ENCODE data around the gene ZSCAN5B.
A peak's percentile ranks its signal among the peaks of the same experiment; 100 is the strongest.
"Not testable (repeated sequence)": the region's sequence is repeated elsewhere in the genome, so short reads cannot be mapped to it uniquely, and the experiment has no call there.

ZSCAN5B gene

DNA sequence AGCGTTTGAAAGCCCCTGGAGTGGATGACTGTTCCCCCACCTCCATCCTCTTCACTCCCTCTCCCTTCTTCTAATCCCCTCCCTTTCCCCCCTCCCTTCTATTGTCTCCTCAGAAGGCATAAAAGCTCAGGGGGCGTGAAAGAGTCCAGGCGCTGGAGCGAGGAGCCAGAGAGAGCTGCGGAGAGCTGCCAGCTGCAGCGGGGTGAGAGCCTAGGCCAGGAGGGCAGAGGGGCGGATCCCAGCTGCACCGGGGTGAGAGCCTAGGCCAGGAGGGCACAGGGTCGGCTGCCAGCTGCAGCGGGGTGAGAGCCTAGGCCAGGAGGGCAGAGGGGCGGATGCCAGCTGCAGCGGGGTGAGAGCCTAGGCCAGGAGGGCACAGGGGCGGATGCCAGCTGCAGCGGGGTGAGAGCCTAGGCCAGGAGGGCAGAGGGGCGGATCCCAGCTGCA is 21.7 kb downstream of the ZSCAN5B start, which contains the start of gene GALP:
Gene GALP (plus strand): TSS at position 148 of the 447 bp plus-strand sequence. CDS start 1,101 bp downstream, outside the sequence.
- DNase-seq (ENCODE audit: low read depth) = not testable (repeated sequence)

DNA sequence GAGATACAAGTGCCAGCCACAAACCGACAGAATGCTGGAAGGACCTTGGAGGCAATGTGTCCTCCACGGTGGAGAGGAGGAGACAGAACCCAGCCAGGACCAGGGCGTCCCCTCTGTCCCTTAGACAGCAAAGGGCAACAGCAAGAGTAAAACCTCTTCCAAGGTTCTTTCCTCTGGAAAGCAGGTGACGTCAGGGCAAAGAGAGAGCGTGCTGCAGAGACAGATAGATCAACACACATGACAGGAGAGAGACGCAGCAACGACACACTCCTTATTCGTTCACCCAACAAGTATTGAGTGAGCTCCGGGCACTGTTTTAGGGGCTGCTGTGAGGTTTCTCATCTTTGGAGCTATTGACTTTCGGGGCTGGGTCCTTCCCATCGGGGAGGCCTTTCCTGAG is 23.0 kb downstream of the ZSCAN5B start:
- DNase-seq (ENCODE audit: low read depth) = no peak

DNA sequence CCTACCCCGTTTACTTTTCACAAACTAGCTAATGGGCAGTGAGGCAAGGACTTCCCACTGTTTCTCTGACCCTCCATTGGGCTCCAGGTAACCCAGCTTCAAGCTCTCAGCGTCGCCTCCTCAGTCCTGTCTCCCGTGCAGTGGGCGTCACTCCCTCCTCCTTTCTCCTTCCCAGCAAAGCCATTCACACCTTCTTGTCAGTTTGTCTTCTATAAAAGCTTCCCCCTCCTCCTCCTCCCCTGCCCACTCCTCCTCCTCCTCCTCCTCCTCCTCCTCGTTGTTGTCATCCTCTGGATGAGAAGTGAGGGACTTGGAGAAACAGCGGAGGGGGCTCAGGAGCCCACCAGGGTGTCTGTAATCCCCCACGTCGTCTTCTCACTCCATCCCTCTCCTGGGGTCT is 23.5 kb downstream of the ZSCAN5B start:
- DNase-seq (ENCODE audit: low read depth) = no peak

DNA sequence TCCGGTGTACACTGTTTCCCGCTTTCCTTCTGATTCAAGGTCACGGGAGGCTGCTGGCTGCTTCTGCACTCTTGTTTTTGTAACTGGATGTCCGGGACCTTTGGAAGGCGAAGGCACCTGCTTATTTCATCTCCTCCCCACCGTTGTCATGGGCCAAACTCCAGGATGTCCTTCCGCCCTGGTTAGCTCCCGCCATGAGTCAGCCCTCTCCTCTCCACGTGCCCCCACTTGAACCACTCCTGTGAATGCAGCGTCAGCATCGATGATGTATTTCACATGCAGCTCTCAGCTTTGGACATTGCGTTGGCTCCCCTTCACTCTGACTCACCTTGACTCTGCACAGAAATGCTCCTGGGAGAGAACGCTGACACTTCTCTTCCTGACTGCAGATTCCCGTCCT is 27.3 kb downstream of the ZSCAN5B start:
- DNase-seq (ENCODE audit: low read depth) = no peak

DNA sequence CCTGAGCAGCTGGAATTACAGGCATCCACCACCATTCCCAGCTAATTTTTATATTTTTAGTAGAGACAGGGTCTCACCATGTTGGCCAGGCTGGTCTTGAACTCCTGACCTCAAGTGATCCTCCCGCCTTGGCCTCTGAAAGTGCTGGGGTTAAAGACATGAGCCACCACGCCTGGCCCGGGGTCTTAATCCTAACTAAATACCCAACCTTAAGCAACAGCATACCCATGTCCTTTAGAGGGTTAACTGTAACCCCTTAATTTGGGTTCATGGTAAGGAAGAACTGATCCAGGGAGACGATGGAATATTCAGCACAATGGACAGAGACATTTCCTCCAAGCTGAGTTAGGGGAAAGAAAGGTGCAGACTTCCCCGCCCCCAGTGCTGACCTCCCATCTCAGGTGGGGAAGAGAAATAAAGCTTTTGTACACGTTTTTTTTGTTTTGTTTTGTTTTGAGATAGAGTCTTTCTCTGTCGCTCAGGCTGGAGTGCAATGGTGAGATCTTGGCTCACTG is 30.5 kb downstream of the ZSCAN5B start:
- no peak for DNase-seq (ENCODE audit: low read depth)

DNA sequence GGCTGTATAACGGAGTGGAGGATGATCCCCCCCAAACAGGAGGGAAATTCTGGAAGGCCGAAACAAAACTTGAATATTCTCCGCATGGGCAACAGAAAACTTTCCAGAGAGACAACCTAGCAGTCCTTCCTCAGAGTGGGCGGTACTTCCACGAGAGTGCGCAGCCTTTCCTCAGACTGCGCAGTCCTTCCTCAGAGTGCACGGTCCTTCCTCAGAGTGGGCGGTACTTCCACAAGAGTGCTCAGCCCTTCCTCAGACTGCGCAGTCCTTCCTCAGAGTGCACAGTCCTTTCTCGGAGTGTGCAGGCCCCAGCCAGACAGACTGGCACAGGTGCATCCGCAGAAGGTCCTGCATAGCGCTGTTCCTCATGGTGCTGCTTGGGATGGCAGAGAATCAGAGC is 34.5 kb downstream of the ZSCAN5B start:
- no peak for DNase-seq (ENCODE audit: low read depth)

DNA sequence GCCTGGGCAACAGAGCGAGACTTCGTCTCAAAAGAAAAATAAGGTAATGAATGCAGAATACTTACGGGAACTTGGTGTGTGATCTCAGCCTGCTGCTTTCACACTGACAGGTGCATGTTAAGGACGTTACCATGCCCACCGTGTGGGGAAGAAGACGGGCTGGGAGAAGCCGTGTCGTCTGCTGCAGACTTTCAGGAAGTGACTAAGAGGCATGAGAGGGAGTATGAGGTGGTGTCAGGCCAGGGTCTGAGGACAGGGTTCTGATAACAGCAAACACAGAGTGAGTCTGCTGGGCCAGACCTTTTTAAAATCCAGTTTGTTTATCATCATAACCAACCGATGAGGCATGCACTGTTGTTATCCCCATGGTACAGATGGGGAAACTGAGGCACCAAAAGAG is 35.3 kb downstream of the ZSCAN5B start:
- peak; percentile 8 for DNase-seq (ENCODE audit: low read depth)

DNA sequence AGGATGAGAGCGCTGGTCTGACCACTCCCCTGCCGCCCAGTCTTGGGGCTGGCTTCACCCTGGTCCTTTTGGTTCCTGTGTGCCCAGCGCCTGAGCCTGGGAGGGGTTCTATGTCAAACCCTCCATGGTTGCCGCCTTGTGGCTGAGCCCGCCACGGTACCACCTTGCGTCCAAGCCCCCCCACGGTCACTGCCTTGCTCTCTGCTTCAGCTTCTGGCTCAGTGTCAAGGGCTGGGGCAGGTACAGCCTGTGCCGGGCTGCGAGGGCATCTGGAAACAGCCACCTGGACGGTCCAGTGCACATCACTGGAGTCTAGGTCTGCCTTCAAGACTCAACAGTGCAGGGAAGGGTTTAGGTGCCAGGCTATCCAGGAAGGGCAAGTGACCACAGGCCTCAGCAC is 36.0 kb downstream of the ZSCAN5B start:
- DNase-seq (ENCODE audit: low read depth) = no peak

DNA sequence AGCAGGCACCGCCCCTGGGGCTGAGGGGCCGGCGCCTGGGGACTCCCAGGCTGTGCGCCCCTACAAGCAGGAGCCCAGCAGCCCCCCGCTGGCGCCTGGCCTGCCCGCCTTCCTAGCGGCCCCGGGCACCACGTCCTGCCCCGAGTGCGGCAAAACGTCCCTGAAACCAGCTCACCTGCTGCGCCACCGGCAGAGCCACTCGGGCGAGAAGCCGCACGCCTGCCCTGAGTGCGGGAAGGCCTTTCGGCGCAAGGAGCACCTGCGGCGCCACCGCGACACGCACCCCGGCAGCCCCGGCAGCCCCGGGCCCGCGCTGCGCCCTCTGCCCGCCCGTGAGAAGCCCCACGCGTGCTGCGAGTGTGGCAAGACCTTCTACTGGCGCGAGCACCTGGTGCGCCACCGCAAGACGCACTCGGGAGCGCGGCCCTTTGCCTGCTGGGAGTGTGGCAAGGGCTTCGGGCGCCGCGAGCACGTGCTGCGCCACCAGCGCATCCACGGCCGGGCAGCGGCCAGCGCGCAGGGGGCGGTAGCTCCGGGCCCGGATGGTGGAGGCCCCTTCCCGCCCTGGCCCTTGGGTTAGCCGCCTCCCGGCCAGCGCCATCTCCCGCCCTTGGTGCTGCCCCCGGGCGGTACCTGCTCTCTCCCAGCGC is 37.8 kb downstream of the ZSCAN5B start:
- no peak for DNase-seq (ENCODE audit: low read depth)

DNA sequence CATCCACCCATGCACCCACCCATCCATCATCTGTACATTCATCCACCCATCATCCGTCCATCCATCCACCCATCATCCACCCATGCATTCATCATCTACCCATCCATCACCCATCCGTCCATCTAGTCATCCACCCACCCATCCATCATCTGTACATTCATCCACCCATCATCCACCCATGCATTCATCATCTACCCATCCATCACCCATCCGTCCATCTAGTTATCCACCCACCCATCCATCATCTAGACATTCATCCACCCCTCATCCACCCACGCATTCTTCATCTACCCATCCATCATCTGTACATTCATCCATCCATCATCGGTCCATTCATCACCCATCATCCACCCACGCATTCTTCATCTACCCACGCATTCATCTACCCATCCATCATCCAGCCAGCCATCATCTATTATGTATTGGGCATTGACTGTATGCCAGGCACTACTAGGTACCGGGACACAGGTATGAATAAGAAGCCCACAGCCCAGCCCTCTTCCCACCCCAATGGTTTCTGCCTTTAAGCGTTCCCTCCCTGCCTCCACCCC is 38.5 kb downstream of the ZSCAN5B start:
- DNase-seq (ENCODE audit: low read depth) = no peak

DNA sequence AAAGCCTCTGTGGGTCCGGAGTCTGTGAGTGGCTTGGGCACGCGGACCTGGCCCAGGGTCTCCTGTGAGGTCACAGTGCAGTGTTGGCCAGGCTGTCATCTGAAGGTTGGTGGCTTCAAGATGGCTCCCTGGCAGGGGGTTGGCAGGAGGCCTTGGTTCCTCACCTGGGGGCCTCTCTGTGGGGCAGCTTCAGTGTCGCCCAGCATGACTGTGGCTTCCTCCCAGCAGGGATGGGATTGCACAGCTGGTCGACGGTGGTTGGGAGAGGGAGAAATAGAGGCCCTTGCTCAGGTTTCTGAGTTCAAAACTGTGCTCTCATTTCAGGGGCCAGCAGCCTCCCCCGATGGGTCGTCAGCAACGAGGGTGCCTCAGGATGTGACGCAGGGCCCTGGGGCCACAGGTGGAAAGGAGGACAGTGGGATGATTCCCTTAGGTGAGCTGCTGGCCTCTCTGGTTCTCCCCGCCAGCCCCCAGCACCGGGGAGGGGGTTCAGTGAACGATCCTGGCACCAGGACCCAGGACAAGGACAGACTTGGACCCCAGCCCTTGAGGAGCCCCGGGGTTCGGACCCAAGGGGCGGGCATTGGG is 39.3 kb downstream of the ZSCAN5B start:
- DNase-seq (ENCODE audit: low read depth) = no peak

DNA sequence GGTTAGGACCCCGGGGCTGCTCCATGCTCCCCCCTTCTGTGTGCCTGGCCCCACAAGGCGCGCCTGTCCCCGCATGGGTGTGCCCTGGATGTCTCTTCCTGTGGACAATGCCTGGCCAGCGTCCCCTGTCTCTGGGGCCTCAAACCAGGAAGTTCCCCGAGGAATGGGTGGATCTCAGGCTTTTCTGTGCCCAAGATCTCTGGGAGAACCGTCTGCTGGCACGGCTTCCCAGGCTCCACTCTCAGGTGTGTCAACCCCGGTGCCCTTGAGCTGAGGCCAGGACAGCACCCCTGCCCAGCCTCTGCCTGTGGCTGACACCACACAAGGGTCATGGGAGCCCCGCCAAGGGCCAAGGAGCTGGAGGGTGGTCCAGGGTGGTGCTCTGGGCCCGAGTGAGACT is 40.8 kb downstream of the ZSCAN5B start:
- no peak for DNase-seq (ENCODE audit: low read depth)

DNA sequence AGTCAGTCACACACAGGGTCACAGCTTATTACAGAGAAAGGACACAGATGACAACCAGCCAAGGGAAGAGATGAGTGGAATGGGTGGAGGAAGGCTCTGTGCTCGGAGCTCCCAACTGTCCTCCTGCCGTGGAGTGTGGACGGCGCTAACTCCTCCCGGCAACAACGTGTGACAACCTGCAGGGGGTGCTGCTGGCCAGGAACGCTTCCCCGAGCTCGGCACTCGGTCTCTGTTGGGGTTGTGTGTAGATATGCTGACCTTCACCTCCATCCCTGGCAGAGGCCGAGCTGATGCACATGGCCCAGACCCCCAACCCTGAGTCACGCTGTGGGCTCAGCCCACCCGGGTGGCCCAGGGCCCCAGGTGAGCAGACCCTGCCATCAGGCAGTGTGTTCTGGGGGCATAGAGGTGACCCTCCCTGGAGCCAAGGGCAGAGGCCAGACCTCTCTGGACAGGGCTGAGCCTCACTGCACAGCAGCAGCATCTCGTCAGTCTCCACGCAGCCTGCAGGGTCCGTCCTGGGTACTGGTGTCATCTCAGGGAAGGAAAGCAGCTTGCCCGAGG is 42.4 kb downstream of the ZSCAN5B start:
- DNase-seq (ENCODE audit: low read depth) = no peak

DNA sequence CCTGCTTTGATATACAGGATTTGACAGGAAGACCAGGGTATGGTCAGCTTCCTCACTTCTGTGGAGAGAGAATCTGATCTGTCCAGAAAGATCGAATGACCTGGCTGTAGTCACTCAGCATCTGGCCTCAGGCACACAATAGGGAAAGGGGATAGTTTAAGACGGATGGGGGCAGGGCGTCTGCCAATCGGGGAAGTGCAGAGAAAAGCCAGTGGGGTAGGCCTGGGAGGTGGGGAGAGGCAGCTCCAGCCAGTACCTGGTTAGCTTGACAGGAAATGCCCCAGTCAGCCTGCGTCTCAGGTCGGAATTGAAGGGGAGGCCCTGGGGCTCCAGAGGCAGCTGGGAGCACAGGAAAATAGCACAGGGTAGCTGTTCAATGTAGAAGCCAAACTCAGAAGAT is 44.1 kb downstream of the ZSCAN5B start:
- DNase-seq (ENCODE audit: low read depth) = no peak

DNA sequence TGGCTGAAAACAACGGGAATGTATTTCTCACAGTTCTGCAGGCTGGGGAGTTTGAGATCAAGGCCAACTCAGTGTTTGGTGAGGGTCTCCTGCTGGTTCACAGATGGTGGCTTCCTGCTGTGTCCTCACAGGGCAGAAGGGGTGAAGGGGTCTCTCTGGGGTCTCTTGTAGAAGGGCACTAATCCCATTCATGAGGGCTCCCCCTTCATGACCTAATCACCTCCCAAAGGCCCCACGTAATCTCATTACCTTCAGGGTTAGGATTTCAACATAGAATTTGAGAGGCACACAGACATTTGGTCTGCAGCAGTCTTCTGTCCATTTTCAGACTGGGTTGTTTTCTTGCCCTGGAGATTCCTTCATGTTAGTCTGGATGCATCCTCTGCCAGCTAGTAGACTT is 44.9 kb downstream of the ZSCAN5B start:
- no peak for DNase-seq (ENCODE audit: low read depth)

DNA sequence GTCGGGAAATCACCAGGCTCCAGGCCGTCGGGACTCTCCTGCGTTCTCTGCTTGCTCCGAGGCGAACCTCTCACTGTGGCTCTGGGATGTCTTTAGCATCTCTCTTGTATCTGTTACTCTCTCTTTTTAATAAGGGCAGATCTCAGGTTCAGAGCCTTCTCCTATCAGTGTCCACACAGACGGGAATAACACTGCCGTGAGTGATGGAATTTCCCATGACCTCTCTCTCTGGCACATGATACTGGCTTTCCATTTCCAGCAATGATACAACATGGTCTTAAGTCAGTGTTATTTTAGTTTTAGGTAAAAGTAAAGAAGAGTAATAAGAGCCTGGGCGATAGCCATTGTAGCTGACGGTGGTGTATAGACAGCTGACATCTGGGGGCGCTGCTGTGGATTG is 47.2 kb downstream of the ZSCAN5B start:
- DNase-seq (ENCODE audit: low read depth) = no peak

DNA sequence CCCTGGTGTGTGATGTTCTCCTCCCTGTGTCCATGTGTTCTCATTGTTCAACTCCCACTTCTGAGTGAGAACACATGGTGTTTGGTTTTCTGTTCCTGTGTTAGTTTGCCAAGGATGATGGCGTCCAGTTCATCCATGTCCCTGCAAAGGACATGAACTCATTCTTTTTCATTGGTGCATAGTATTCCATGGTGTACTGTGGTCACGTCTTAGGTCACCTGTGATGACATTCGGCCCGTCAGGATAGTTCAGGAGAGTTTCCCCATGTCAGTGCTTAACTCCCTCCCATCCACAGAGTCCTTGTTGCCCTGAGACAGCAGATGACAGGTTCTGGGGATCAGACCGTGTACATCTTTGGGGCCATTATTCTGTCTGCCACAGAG is 47.9 kb downstream of the ZSCAN5B start:
- no peak for DNase-seq (ENCODE audit: low read depth)

DNA sequence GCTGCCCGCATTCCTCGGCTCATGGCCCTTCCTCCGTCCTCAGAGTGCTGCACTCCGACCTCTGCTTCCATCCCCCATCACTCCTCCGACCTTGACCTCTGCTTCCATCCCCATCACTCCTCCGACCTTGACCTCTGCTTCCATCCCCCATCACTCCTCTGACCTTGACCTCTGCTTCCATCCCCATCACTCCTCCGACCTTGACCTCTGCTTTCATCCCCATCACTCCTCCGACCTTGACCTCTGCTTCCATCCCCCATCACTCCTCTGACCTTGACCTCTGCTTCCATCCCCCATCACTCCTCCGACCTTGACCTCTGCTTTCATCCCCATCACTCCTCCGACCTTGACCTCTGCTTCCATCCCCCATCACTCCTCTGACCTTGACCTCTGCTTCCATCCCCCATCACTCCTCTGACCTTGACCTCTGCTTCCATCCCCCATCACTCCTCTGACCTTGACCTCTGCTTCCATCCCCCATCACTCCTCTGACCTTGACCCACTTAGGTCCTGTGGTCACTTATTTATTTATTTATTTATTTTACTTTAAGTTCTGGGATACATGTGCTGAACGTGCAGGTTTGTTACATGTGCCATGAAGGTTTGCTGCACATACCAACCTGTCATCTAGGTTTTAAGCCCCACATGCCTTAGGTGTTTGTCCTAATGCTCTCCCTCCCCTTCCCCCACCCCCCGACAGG is 48.5 kb downstream of the ZSCAN5B start:
- DNase-seq (ENCODE audit: low read depth) = not testable (repeated sequence)

DNA sequence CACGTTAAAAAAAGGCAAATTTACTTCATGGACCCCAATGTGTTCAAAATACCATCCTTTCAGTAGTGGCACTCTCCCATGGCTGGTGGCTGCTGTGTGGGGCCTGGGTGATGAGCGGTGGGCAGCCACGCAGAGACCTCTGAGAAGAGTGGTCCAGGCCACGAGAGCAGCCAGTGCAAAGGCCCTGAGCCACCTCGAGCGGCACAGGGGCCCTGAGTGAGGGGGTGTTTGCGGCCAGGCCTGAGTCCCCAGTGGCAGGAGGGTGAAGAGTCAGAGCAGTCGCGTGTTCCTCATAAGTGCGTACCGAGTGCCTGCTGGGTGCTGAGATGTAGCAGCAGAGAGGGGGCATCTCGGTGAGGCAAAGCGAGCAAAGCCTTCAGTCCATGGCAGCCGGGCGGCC is 49.5 kb downstream of the ZSCAN5B start:
- DNase-seq (ENCODE audit: low read depth) = no peak

DNA sequence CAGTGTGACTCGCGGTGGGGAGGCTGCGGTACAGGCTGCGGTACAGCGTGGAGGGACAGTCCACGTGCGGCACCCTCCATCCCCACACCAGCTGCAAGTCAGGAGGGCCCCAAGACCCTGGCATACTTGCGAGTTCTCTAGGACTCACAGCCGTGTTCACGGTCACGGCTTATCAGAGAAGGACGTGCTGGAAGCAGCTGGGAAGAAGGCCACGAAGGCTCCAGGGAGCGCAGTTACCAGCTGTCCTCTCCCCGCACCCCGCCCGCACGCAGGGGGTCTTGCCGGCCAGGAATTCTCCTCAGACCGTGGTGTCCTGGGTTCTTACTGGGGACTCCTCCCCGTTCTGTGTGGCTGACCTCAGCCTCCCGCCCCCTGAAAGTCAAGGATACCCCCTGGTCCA is 50.3 kb downstream of the ZSCAN5B start:
- DNase-seq (ENCODE audit: low read depth) = no peak

DNA sequence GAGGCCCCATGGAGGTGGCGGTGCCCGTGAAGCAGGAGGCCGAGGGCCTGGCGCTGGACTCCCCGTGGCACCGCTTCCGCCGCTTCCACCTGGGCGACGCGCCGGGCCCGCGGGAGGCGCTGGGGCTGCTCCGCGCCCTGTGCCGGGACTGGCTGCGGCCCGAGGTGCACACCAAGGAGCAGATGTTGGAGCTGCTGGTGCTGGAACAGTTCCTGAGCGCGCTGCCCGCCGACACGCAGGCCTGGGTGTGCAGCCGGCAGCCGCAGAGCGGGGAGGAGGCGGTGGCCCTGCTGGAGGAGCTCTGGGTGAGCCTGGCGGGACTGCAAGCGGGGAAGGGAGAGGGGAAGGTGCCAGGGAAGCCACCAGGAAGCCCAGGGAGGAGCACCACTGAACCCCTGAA is 50.7 kb downstream of the ZSCAN5B start:
- DNase-seq (ENCODE audit: low read depth) = no peak

DNA sequence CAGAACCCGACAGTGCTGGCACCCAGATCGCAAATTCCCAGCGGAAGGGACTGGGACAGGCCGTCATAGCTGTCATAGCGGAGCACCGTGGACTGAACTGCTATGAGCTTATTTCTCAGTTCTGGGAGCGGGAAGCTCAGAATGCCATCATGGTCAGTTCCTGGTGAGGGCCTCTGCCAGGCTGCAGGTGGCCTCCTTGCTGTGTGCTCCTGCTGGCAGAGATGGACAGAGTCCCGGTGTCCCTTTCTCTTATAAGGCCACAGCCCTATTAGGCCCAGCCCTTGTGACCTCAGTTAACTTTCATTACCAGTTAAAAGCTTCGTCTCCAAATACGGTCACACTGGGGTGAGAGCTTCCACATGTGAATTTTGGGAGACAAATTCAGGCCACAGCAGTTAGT is 51.9 kb downstream of the ZSCAN5B start:
- DNase-seq (ENCODE audit: low read depth) = no peak

DNA sequence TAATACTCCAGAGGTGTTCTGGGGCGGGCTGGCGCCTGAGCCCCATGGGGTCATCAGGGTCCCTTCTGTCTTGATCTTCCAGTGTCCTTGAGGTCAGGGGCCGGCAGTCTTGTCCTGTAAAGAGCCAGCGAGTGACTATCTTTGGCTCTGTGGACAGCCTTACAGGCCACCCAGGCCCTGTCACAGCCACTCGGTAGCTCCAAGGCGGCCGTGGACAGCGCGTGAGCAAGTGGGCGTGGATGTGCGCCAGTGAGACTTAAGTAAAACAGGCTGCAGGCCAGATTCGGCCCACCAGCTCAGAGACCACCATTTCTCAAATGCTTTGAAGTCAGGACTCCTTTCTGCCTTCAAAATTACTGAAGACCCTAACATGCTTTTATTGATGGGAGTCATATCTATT is 52.8 kb downstream of the ZSCAN5B start:
- no peak for DNase-seq (ENCODE audit: low read depth)

All from activated T-cell treated with anti-CD3 and anti-CD28 coated beads for 48 hours (primary cell).